GM19438 (cell line): ENCODE measurements around the gene CRYBB3.

Experiments
- ATAC-seq: cut with Tn5 transposase; IDR thresholded peaks from one replicate; pipeline ENCODE4 v1.9.1; 2021; ENCODE audit warnings: low read depth; ENCODE audit not compliant: unreplicated experiment

Gene CRYBB3

DNA sequence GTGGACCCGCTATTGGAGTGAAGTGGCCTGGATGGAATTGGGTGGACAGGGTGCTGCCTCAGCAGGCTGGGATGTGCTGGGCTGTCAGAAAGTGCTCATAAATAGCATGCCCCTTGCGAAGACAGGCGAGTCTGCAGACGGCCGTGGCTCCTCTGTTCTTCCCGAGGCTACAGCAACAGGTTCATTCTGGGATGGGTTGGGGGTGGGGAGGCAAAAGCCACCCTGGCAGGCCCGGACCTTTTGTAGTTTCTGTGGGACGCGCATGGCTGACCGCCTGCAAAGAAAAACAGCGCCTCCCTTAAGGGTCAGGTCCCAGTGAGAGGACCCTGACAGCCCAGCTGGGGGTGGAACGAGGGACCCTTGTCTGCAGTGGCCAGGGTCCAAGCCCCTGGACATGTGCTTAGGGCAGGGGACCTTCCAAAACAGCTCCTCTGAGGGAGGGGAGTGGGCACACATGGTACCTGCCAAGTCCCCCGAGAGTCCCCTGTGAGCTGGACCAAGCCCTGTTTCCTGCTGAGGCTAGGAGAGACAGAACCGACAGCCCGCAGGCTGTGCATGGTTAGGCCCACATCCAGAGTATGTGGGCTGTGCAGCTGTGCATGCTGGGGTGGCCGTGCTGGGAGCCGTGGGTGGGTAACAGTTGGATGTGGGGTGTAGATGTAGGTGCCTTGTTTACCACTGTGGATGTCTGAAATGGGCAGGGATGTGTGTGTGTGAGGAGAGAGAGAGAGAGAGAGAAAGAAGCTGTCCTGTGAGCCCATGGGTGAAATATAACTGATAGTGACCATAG, at the start of gene CRYBB3:
TSS of gene CRYBB3 (plus strand) at position 128 of the 790 bp plus-strand sequence. CDS start 1,539 bp downstream, outside the sequence.
- no peak for ATAC-seq

DNA sequence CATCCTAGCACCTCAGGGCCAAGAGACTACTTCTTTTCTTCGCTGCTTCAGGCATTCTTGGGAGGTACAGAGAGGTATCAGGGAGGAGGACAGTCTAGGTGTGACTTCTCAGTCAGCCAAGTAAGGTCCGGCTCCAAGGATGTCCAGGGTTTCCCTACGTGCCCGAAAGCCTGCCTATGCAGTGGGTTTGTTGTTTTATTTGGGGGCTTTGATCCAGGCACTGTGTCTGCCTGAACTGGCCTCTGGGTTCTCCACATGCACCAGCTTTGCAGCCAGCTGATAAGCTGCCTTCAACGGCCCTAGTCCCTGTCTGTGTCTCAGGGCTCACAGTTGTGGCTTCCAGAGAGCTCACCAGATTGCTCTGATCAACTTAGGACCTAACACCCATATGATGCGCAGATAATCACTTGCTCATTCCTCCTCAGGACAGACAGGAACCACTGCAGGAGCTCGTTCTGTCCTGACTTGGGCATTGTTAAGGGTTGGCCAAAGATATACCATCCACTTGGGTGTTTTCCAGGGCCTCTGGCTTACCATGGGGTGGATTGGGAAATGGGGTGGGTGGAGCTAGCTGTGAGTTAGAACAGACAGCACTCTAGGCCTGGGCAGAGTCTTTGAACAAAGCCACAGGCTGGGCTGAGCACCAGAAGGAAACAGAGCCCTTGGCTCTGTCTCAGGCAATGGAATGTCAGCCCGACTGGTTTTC, 45.5 kb upstream of the CRYBB3 start:
- no peak for ATAC-seq

DNA sequence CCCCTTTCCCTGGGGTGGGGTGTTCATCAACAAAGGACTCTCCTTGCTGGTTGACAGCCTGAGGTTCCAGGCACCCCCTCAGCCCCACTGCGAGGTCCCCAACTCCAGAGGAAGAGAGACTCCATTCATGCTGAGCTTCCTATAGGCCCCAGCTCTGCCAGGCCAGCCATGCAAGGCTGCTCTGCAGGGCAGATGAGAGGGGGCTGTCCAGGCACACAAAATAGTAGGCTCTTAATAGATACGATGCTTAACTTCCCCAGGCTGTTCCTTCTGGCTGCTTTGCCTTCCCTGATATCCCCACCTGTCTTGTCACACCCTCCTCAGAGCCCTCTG, 45.0 kb upstream of the CRYBB3 start:
- no peak for ATAC-seq

DNA sequence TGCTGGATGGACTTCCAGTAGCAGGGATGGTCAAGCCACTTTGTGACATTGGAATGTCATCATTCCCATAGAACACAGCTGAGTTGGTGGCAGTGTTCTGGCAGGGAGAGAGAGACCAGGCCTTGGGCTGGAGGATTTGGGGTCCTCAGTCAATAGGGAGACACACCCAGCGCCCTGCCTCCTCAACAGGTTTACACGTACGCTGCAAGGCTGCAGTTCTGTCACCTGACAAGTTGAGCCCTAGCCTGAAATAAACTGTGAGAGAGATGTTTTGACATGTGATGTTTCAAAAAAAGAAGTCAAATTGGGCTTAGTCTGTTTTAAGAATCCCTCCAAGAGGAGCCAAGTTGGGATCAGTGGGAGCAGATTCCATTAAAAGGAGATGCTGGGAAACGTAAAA, 42.9 kb upstream of the CRYBB3 start:
- no peak for ATAC-seq

- ATAC-seq = no peak
Measured at GRCh38 chr22:25159028-25159427, 40.6 kb upstream of the CRYBB3 start.

DNA sequence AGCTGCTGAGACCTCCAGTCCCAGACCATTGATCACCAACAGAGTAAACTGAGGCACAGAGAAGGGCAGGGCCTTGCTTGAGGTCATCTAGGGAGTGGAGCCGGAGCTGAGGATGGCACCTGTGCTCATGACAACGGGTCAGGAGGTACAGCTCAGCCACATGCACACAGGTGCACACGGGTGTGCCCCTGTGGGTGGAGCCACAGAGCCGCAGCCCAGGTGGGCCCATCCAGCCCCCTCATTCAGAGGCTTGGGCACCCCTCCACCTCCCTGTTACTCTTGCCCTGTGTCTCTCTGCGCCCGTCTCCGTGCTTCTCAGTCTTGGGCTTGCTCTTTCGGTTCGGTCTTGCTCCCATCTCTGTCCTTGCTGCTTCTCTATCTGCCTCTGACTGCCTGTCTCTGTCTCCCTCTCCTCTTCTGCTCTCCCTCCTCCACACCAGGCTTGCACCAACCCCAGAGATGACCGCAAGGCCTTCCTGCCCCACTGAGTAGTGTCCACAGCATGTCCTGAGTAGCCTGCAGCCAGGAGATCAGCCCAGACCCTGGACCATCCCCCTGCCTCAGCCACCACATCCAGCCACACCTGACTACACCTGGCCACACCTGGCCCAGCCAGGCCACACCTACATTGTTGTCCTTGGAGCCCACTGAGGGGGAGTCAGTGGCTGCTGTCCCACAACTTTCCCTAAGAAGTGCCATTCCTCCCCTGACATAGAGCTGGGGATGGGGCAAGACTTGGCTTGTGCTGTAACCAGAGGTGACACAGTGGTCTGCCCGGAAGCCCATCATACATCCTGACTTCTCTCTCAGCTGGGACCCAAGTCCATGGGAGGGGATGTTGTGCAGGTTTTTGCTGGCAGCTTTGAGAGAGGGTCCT, 39.3 kb upstream of the CRYBB3 start:
- ATAC-seq = no peak

DNA sequence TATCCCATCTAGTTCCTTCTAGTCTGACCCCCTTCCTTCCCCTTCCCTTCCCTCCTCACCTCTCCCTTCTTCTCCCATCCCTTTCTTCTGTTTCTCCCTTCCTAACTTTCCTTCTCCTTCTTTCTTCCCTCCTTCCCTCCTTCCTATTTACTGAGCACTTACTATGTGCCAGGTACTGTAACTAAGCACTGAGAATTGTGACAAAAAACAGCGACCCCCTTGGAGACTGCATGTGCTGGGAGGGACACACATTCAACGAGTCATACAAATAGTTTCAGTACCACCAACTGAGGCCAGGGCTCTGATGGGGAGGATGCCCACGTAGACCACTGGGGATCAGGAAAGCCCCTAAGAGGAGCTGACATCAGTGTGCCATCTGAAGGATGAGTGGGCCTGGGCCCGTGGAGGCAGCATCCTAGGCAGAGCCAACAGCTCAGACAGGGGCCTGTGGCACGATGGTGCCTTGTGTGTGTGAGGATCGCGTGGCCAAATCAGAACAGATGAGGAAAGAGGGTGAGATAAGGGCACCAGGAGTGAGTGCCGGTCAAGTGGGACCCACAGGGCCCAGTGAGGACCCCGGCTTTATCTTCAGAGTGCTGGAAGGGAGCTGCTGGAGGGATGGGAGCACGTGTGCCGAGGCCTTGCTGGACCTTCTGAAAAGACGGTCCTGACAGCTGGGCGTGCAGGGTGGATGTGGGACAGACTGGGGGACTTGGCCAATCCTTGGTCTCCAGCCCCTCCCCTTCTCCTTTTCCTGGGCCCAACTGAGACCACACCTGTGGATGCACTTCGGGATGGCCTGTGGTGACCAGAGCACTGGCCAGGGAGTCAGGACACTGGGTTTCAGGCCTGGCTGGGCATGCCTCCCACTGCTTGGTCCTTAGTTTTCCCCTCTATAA, 38.4 kb upstream of the CRYBB3 start:
- no peak for ATAC-seq

- ATAC-seq = no peak
Measured at GRCh38 chr22:25161916-25162530, 37.6 kb upstream of the CRYBB3 start.

DNA sequence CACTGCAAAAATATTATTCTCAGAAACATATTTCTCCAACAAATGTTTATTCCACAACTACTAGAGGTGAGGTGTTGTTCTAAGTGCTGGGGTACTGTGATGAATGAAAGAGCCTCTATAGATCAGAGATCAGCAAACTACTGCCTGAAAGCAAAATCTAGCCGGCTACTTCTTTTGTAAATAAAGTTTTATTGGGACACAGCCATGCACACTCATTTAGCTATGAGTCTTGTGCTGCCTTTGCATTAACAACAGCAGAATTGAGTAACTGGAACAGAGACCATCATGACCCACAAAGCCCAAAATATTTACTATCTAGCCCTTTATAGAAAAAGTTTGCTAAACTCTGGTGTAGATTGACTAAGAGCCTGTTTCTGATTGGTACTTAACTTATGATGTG, 37.1 kb upstream of the CRYBB3 start:
- ATAC-seq = no peak

DNA sequence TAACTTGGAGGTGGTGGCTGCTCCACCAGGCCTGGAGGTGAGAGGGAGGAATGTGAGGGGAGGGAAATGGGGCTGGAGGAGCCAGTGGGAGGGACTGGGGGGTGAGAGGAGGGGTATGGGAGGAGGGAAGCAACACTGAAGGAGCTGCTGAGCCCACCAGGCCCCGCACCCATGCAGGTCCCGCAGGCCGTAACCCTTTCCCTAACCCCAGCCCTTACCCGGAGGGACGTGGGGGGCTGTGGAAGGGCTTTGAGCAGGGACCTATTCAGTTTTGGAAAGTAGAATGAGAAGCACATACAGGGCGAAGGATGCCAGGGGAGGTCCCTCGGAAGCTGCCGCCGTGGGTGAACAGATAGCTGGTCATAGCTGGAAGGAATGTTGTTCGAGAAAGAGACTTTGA, 33.9 kb upstream of the CRYBB3 start:
- ATAC-seq = no peak

- no peak for ATAC-seq
Measured at GRCh38 chr22:25166266-25167040, 33.2 kb upstream of the CRYBB3 start.

DNA sequence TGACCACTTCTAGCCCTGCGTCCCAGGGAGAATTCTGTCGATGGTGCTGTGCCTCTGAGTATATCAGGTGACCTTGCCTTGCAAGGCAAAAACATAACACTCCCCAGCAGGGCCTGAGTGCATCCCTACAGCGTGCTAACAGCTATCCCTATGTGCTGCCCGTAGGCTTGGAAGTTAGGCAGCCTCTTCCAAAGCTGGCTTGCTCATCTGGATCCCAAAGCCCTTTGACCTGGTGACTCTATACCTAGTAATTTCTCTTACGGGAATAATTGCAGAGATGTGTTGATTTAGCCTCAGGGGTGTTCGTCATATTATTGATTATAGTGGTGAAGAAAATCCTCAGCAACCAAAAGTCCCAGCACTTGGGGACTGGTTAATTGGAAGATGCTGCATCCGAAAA, 32.6 kb upstream of the CRYBB3 start:
- no peak for ATAC-seq

DNA sequence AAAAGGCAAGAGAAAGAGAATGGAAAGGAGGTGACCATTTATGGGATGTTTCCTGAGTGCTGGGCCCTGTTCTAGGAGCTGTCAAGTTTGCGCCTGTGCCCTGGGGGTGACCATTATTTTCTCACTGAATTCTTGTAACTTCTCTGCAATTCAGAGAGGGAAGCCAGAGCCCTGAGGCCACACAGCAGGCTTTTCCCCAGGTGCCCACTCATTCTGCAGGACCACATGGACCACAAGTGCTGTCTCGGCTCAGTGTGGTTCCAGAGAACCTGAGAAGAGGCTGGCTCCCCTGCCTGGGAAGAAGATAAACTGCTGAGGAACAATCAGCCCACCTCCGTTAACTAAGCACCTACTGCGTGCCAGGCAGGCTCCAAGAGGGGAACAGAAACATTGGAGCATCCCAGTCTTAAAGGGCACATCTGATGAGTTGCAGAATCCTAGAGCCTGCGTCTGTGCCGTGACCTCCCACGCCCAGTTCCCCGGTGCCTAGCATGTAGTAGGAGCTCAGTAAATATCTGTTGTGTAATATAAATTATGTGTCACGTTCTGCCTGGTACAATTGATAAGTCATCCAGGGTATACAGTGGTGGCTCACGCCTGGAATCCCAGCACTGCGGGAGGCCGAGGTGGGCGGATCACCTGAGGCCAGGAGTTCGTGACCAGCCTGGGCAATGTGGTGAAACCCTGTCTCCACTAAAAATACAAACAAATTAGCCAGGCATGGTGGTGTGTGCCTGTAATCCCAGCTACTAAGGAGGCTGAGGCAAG, 31.6 kb upstream of the CRYBB3 start:
- ATAC-seq = no peak

- ATAC-seq = no peak
Measured at GRCh38 chr22:25169278-25170031, 30.2 kb upstream of the CRYBB3 start.

GRCh38 chr22:25170426-25170980, 29.2 kb upstream of the CRYBB3 start:
- ATAC-seq = no peak

GRCh38 chr22:25172153-25172552, 27.5 kb upstream of the CRYBB3 start:
- ATAC-seq = no peak

- ATAC-seq = no peak
Measured at GRCh38 chr22:25174156-25174887, 25.3 kb upstream of the CRYBB3 start.
